ENCODE data around the gene PI4KB.
A peak's percentile ranks its signal among the peaks of the same experiment; 100 is the strongest.

PI4KB gene

GRCh38 chr1:151344291-151344690, 17.1 kb upstream of the PI4KB start:
- in situ Hi-C loops (cut with HindIII; ENCODE audit: low sequenced_read_pairs), result no loop called here
- no peak overlapping the region for H3K4me3 ChIP-seq (ENCODE audit: low read depth, low read length)
- DNase-seq (ENCODE audit: low read depth, low spot score), result no peak
- TF ChIP-seq, protein P1, sequence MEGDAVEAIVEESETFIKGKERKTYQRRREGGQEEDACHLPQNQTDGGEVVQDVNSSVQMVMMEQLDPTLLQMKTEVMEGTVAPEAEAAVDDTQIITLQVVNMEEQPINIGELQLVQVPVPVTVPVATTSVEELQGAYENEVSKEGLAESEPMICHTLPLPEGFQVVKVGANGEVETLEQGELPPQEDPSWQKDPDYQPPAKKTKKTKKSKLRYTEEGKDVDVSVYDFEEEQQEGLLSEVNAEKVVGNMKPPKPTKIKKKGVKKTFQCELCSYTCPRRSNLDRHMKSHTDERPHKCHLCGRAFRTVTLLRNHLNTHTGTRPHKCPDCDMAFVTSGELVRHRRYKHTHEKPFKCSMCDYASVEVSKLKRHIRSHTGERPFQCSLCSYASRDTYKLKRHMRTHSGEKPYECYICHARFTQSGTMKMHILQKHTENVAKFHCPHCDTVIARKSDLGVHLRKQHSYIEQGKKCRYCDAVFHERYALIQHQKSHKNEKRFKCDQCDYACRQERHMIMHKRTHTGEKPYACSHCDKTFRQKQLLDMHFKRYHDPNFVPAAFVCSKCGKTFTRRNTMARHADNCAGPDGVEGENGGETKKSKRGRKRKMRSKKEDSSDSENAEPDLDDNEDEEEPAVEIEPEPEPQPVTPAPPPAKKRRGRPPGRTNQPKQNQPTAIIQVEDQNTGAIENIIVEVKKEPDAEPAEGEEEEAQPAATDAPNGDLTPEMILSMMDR (IDR thresholded peaks at IDR 0.05; ENCODE audit: low read depth, low read length), result no peak

GRCh38 chr1:151343587-151343986, 16.4 kb upstream of the PI4KB start:
- no peak for DNase-seq (ENCODE audit: low read depth, low spot score)
- in situ Hi-C loops (cut with HindIII; ENCODE audit: low sequenced_read_pairs), result no loop called here
- TF ChIP-seq, protein P1 (IDR thresholded peaks at IDR 0.05; ENCODE audit: low read depth, low read length), result no peak

GRCh38 chr1:151342569-151342968, 15.4 kb upstream of the PI4KB start:
- TF ChIP-seq, protein P1 (IDR thresholded peaks at IDR 0.05; ENCODE audit: low read depth, low read length), result no peak
- no peak overlapping the region for H3K4me3 ChIP-seq (ENCODE audit: low read depth, low read length)
- no peak for DNase-seq (ENCODE audit: low read depth, low spot score)
- in situ Hi-C loops (cut with HindIII; ENCODE audit: low sequenced_read_pairs), result no loop called here

More at GRCh38 chr1:151343587-151343986, 16.4 kb upstream of the PI4KB start:
- no peak overlapping the region for H3K4me3 ChIP-seq (ENCODE audit: low read depth, low read length)

- TF ChIP-seq, protein P1 (IDR thresholded peaks at IDR 0.05; ENCODE audit: low read depth, low read length), result no peak
- in situ Hi-C loops (cut with HindIII; ENCODE audit: low sequenced_read_pairs), result no loop called here
- no peak overlapping the region for H3K4me3 ChIP-seq (ENCODE audit: low read depth, low read length)
- no peak for DNase-seq (ENCODE audit: low read depth, low spot score)
Measured at GRCh38 chr1:151342021-151342420, 14.8 kb upstream of the PI4KB start.

DNA sequence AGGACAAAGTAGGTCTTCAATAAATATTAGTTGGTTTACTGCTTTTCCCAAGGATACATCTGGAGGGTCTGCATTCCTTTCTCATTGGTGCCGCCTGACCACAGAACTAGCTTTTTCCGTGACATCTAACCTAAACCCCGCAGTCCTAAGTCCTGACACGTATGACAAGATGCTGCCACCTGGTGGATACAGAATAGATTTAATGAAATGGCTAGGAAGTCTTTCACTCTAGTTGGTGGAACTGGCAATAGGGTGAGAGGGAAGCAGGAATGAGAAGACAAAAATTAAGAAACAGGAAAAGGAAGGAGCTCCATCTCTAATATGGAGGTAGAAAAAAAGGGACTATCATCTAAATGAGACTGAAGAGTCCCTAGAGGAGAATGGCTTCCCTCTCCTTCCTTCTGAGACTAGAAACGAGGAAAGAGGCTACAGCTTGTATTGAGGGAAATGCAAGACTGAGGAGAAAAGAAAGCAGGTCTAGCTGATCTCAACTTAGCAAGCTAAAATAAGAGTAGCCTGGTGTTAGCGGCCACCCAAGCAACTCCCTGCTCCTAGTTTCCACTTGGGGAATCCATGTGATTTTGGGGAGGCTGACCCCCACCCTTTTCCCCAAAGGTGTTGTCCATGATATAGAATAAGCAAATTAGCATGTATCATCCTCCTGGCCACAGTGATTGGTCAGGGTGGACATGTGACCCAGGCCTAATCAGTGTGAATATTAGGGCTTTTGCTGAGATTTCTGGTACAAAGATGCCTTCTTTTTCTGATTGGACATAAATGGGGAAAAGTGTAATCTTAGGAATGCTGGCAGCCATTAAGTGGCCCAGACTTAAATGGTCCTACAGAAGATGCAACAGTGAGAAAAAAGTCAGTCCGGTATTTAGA, 13.9 kb upstream of the PI4KB start:
- TF ChIP-seq, protein P1 (IDR thresholded peaks at IDR 0.05; ENCODE audit: low read depth, low read length), result peak; percentile 53
- peak; percentile 85 for DNase-seq (ENCODE audit: low read depth, low spot score)
- in situ Hi-C loops (cut with HindIII; ENCODE audit: low sequenced_read_pairs), result no loop called here
- no peak overlapping the region for H3K4me3 ChIP-seq (ENCODE audit: low read depth, low read length)

DNA sequence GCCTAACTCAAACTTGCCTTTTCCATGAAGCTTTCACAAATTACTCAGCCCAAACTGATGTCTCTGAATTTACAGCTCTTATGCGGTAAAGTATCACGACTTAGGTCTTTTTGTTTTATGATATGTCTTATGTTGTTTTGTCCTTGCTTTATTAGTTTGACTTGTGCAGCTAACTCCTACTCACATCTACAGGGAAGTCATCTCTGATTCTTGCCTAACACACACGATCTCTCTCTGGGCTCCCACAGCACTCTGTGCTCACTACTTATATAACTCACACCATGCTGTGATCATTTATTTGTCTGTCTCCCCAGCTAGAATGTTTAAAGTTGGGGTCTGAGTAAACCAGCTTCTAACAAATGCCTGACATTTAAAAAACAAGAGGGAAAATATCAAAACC, 9.3 kb upstream of the PI4KB start:
- no peak overlapping the region for H3K4me3 ChIP-seq (ENCODE audit: low read depth, low read length)
- DNase-seq (ENCODE audit: low read depth, low spot score), result no peak
- in situ Hi-C loops (cut with HindIII; ENCODE audit: low sequenced_read_pairs), result no loop called here
- TF ChIP-seq, protein P1 (IDR thresholded peaks at IDR 0.05; ENCODE audit: low read depth, low read length), result no peak
